T-helper 1 cell treated with Interleukin-12 subunit alpha and Interleukin-12 subunit beta and Interleukin-4 antibody, amounts not matched to agents 30 μg/mL and 1 μg/mL, for 36 hours (primary cell): ENCODE results near the gene GSTM4.

Experiments used
- H3K27ac Mint-ChIP-seq: one replicate; pipeline ENCODE4 v1.8.0; 2021; ENCODE audit warnings: mild to moderate bottlenecking, mixed read lengths
- H3K27me3 Mint-ChIP-seq: one replicate; pipeline ENCODE4 v1.8.0; 2021; ENCODE audit warnings: low read depth, mixed read lengths
- H3K36me3 Mint-ChIP-seq: one replicate; pipeline ENCODE4 v1.8.0; 2021; ENCODE audit warnings: low read depth, mixed read lengths
- H3K4me1 Mint-ChIP-seq: one replicate; pipeline ENCODE4 v1.8.0; 2021; ENCODE audit warnings: low read depth, mixed read lengths
- H3K4me3 Mint-ChIP-seq: one replicate; pipeline ENCODE4 v1.8.0; 2021; ENCODE audit warnings: mild to moderate bottlenecking, moderate library complexity, mixed read lengths
- H3K9me3 Mint-ChIP-seq: one replicate; pipeline ENCODE4 v1.8.0; 2021; ENCODE audit warnings: mixed read lengths

GSTM4 gene

DNA sequence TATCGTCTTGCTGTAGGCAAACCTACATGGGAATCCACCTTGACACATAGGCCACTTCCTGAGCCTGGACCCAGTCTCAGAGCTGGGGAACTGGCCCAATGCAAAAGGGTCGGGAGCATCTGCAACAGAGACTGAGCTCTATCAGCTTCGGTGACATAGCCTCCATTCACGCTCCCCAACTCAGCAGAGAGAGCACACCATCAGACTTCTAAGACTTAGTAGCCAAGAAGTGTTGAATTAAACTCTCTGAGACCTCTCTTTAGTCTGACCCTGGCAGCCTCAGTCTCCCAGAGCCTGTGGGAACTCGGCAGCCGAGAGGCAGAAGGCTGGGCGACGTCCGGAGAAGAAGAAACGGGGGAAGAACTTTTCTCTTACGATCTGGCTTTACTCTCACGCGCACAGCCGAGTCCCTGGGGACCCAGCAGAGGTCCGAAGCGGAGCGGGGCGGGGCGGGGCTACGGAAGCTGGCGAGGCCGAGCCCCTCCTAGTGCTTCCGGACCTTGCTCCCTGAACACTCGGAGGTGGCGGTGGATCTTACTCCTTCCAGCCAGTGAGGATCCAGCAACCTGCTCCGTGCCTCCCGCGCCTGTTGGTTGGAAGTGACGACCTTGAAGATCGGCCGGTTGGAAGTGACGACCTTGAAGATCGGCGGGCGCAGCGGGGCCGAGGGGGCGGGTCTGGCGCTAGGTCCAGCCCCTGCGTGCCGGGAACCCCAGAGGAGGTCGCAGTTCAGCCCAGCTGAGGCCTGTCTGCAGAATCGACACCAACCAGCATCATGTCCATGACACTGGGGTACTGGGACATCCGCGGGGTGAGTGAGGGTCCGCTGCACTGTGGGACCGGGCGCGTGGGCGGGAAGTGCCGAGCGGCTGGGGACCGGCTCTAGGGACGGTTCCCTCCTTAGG is at the start of gene GSTM4:
GSTM4 (plus strand) TSS at position 485 of the 905 bp plus-strand sequence; CDS start at position 776, 291 bp downstream.
- Mint-ChIP-seq H3K27ac (peak within 1 kb of the TSS; percentile 96), H3K27me3 (peaks cover 38% of the 10 kb centered on the region), H3K4me3 (peak within 1 kb of the TSS; percentile 96), H3K9me3 (no peaks in the 10 kb centered on the region), H3K36me3 (peaks cover 3% of the 10 kb centered on the region), H3K4me1 (peaks cover 17% of the 10 kb centered on the region)

DNA sequence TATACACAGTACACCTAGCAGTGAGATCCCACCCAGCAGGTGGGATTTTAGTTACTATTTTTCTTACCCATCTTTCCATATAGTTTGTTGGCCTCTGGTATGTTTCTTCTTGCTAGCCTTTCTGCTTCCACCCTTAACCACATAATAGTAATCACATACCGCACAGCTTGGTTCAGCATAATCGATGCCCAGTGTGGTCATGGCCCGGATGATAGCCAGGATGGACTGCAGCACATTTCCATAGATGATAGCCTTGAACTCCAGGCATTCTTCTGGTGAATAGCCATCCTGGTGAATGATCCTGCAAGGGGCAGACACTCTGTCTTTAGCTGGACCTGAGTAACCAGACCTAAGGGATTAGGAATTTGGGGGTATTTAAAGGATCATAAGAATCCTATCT is 46.0 kb upstream of the GSTM4 start:
- Mint-ChIP-seq H3K27ac (no peak overlapping the region), H3K27me3 (no peaks in the 10 kb centered on the region), H3K4me1 (no peaks in the 10 kb centered on the region), H3K36me3 (no peaks in the 10 kb centered on the region), H3K9me3 (no peaks in the 10 kb centered on the region), H3K4me3 (no peak overlapping the region)

DNA sequence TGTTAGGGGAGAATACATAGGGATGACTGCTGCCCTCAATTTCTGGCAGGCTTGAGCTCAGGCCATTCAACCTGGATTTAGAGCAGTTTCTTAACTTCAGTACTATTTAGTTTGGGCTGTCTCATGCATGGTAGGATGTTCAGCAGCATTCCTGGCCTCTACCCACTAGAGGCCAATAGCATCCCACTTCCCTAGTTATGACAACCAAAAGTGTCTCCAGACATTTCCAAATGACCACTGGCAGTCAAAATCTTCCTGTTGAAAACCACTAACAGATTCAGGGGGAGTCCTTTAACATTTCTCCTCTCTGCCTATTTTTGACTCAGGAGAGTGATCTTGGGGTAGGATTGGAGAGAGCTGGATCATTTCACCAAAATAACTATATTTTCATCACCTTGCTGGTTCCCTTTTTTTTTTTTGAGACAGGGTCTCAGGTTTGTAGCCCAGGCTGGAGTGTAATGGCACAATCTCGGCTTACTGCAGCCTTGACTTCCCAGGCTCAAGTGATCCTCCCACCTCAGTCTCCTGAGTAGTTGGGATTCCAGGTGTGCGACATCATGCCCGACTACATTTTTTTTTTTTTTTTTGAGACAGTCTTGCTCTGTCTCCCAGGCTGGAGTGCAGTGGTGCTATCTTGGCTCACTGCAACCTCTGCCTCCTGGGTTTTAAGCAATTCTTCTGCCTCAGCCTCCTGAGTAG is 45.1 kb upstream of the GSTM4 start:
- Mint-ChIP-seq H3K27ac (no peak overlapping the region), H3K36me3 (no peaks in the 10 kb centered on the region), H3K9me3 (no peaks in the 10 kb centered on the region), H3K4me3 (no peak overlapping the region), H3K27me3 (no peaks in the 10 kb centered on the region), H3K4me1 (peaks cover 2% of the 10 kb centered on the region)

DNA sequence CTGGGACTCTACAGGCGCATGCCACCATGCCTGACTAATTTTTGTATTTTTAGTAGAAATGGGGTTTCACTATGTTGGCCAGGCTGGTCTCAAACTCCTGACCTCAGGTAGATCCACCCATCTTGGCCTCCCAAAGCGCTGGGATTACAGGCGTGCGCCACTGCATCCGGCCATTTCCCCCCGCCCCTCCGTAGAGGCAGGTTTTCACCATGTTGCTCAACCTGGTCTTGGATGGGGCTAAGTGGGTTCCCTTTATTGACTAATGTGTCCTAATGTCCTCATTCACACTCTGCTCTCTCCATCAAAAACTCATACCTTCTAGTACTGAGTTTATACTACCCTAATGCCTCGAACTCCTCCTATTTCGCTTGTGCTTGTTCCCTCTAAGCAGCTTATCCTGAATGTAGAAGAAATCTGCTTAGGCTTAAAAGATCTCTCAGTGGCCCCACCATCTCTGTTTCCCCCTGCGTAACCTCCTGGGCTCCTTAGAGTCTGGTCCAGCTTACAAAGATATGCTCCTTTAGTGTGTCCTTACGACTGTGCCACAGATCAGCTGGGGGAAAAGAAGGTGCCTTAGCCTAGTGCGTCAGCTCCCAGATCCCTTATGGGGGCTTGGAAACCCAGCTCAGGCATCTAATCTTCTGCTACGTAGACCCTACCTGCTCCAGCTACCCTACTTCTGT is 44.5 kb upstream of the GSTM4 start:
- Mint-ChIP-seq H3K27me3 (no peaks in the 10 kb centered on the region), H3K4me1 (peaks cover 8% of the 10 kb centered on the region), H3K27ac (no peak overlapping the region), H3K36me3 (no peaks in the 10 kb centered on the region), H3K9me3 (no peaks in the 10 kb centered on the region), H3K4me3 (no peak overlapping the region)

DNA sequence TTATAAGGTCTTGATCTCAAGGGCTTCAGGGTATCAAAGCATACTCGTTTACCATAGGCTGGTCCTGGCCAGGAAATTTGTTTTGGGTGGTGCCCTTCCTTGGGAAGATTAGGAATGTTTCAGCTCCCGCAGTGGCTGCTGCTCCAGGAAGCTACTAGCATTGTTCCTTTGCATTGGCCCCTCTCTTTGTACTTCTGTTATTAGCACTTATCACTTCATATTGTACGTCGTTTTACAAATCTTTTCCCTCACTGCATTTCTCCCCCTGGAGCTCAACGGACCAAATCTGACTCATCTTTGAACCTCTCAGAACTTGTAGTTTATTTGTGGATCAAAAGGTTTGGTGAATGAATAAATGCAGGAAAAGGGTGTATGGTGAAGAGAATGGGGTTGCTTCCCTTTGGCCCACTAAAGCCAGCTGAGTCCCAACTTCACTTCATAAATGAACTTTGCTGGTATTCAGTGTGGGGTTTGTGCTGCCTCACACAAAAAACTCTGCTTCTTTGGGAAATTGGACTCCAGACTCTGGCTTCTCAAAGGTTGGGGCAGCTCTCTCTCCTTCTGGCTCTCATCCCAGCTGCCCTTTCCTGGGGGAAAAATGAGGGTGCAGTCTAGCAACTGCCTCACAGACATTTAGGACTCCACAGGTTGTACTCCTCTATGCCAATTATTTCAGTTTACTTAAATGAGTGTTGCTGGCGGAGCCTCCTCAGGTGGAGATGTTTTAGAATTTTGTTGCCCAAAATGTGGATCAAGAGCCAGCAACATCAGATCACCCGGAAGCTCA is 42.3 kb upstream of the GSTM4 start:
- Mint-ChIP-seq H3K4me1 (peaks cover 19% of the 10 kb centered on the region), H3K27me3 (no peaks in the 10 kb centered on the region), H3K9me3 (no peaks in the 10 kb centered on the region), H3K27ac (no peak overlapping the region), H3K36me3 (no peaks in the 10 kb centered on the region), H3K4me3 (no peak overlapping the region)

DNA sequence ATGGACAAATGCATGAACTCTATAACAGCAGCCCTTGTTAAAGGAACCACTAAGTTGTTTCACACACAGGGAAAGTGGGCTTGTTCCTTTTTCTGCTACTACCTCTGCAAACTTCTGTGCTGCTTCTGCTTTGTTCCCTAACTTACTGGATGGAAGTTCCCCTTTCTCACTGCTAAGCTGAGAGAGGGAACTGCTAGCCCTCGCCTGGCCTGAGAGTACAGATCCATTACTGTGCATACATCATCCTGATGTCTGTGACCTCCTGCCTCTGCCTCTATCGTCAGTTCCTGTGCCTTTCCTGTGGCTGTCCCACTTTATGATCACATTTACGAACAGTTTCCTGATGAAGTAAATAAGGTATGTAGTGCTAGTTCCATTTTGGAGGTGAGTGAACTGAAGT is 40.0 kb upstream of the GSTM4 start:
- H3K4me3 Mint-ChIP-seq: no peak overlapping the region
- H3K27ac Mint-ChIP-seq: peak overlapping the region; percentile 59
- H3K27me3 Mint-ChIP-seq: no peaks in the 10 kb centered on the region
- no peaks in the 10 kb centered on the region for H3K9me3 Mint-ChIP-seq
- H3K36me3 Mint-ChIP-seq: peaks cover 4% of the 10 kb centered on the region
- H3K4me1 Mint-ChIP-seq: peaks cover 29% of the 10 kb centered on the region

GRCh38 chr1:109616391-109616790 is 39.5 kb upstream of the GSTM4 start:
- H3K9me3 Mint-ChIP-seq: no peaks in the 10 kb centered on the region
- peaks cover 31% of the 10 kb centered on the region for H3K4me1 Mint-ChIP-seq
- no peaks in the 10 kb centered on the region for H3K27me3 Mint-ChIP-seq
- no peak overlapping the region for H3K4me3 Mint-ChIP-seq
- H3K27ac Mint-ChIP-seq: no peak overlapping the region
- H3K36me3 Mint-ChIP-seq: peaks cover 4% of the 10 kb centered on the region

- Mint-ChIP-seq H3K36me3 (peaks cover 5% of the 10 kb centered on the region), H3K4me3 (no peak overlapping the region), H3K4me1 (peaks cover 40% of the 10 kb centered on the region), H3K27ac (no peak overlapping the region), H3K27me3 (no peaks in the 10 kb centered on the region), H3K9me3 (no peaks in the 10 kb centered on the region)
Observed at GRCh38 chr1:109617291-109617801, 38.6 kb upstream of the GSTM4 start.

DNA sequence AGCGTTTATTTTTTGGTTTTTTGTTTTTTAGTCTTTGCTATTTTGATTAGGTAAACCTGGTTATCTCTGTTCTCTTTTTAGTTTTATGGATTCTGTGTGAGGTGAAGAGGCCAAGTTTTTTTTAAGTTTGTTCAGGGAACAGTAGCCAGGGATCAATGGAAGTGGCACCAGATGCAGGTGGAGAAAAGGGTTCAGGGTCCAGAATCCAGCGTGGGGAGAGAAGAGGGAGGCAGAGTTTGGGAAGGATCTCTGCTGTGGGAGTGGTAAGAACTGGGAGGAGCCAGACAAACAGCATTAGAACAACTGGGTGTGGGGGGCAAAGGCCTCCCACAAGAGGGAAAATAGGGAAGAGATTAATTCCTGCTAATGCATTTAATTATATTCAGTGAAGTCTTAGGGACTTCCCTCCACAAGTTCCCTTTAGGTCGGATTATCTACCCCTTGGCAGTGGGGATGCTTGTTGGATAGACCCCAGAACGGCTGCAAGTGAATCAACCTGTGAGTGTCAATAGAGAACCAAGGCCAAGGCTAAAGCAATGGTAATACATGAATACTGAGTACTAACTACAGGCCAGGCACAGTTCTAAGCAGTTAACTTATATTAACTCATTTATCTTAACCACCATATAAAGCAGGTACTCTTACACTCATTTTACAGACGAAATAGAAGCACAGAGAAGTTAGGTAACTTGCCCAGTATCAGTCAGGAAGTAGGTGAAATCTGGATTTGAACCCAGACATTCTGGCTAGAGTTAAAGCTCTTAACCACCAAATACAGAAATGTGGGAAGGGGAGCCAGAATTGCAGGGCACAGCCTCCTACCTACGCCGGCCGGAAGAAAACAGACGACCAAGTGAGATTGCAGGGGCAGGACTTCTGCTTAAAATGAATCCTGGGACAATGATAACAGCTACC is 37.0 kb upstream of the GSTM4 start:
- no peaks in the 10 kb centered on the region for H3K27me3 Mint-ChIP-seq

GRCh38 chr1:109619576-109620400 is 36.1 kb upstream of the GSTM4 start, which contains the start of the genes AMPD2 and GNAT2:
AMPD2 (plus strand) TSS chr1:109619837; CDS start chr1:109621176, 1,339 bp downstream.
GNAT2 (minus strand) TSS chr1:109619616; CDS start chr1:109612870, 6,746 bp downstream.
- Mint-ChIP-seq H3K4me3 (peak within 1 kb of the TSS; percentile 96), H3K27ac (peak within 1 kb of the TSS; percentile 94), H3K36me3 (peaks cover 5% of the 10 kb centered on the region), H3K27me3 (no peaks in the 10 kb centered on the region), H3K4me1 (peaks cover 62% of the 10 kb centered on the region), H3K9me3 (no peaks in the 10 kb centered on the region)

More for the DNA sequence above, 37.0 kb upstream of the GSTM4 start:
- H3K4me3 Mint-ChIP-seq: peak overlapping the region; percentile 96
- peaks cover 5% of the 10 kb centered on the region for H3K36me3 Mint-ChIP-seq
- H3K9me3 Mint-ChIP-seq: no peaks in the 10 kb centered on the region
- H3K4me1 Mint-ChIP-seq: peaks cover 56% of the 10 kb centered on the region
- H3K27ac Mint-ChIP-seq: peak overlapping the region; percentile 94

GRCh38 chr1:109620401-109620791 is 35.5 kb upstream of the GSTM4 start:
- Mint-ChIP-seq H3K9me3 (no peaks in the 10 kb centered on the region), H3K4me1 (peaks cover 65% of the 10 kb centered on the region), H3K27me3 (no peaks in the 10 kb centered on the region), H3K4me3 (peak overlapping the region; percentile 96), H3K27ac (peak overlapping the region; percentile 94), H3K36me3 (peaks cover 5% of the 10 kb centered on the region)

DNA sequence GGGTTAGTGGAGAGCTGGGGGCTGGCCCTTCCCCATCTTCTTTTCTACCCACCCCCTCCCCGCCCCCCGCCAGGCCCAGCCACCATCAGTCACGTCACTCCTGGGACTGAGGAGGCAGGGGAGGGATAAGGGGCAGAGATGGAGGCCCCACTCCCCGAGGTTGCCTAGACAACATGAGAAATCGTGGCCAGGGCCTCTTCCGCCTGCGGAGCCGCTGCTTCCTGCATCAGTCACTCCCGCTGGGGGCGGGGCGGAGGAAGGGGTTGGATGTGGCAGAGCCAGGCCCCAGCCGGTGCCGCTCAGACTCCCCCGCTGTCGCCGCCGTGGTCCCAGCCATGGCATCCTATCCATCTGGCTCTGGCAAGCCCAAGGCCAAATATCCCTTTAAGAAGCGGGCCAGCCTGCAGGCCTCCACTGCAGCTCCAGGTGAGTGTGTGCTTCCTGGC is 35.0 kb upstream of the GSTM4 start:
- no peaks in the 10 kb centered on the region for H3K9me3 Mint-ChIP-seq
- peak overlapping the region; percentile 96 for H3K4me3 Mint-ChIP-seq
- peaks cover 5% of the 10 kb centered on the region for H3K36me3 Mint-ChIP-seq
- no peaks in the 10 kb centered on the region for H3K27me3 Mint-ChIP-seq
- peak overlapping the region; percentile 94 for H3K27ac Mint-ChIP-seq
- peaks cover 64% of the 10 kb centered on the region for H3K4me1 Mint-ChIP-seq
